H1 (cell line): ENCODE data around the gene ADD3. TPM values are rescaled to one million over a fixed set of nuclear protein-coding genes. Genes with fewer than 3 reads are reported as not detected.

ENCODE experiments used
- ASH2L ChIP-seq: fragments of 200-600, 300-600 bp; sonication (generic); IDR thresholded peaks from one replicate; pipeline ENCODE4 v1.7.1; 2017; ENCODE audit warnings: low read length
- polyA plus RNA-seq, 7 experiments: library from polyadenylated mRNA; depleted of rRNA in 3 of 7; stranded (reverse) in 5 of 7; unstranded in 2 of 7; fragments of >200 nt in 5 of 7; fragments of 200-250 nt in 2 of 7; gene quantifications; 1 replicate in 5 of 7; 2 replicates in 1 of 7; 4 replicates in 1 of 7; pipeline versions ENCODE4 v1.2.1 to v1.2.3, GENCODE V29; 2011 to 2013; ENCODE audit warnings: missing spikeins in 2 of 7, mixed read lengths in 2 of 7
- total RNA-seq: library from RNA; stranded (reverse); fragmentation: NEBNext Ultra II Directional; extraction: Animal tissue kit (Norgen Biotek cat#: 25700); gene quantifications from 2 replicates; pipeline ENCODE4 v1.2.1, GENCODE V29; 2021

Gene ADD3
- total and polyA plus RNA-seq, 2 of the 8 experiments (the other 6 are each of a cell fraction or from before 2014, with no cell fraction given) = 44.7 to 85.6 TPM

- TF ChIP-seq ASH2L = no peak
Observed at GRCh38 chr10:109967739-109968088, 40.1 kb upstream of the ADD3 start (continued).
